A549 treated with Hydrocortisone at 1 μM for 4 hours (cell line): ENCODE results near the gene CDH13. TPM values are rescaled to one million over a fixed set of nuclear protein-coding genes. Genes with fewer than 3 reads are reported as not detected.

Experiments used
- total RNA-seq: library from RNA; stranded (reverse); fragments of 200-300 nt; extraction: Qiagen RNA extraction; gene quantifications from 5 replicates; pipeline ENCODE4 v1.2.3, GENCODE V29; 2022

CDH13 gene
- total RNA-seq = 0.06 TPM in 1 of 5 replicates, not detected in the others

GRCh38 chr16:82626791-82627261, at the start of gene CDH13:
TSS of gene CDH13 (plus strand) at chr16:82626969.

DNA sequence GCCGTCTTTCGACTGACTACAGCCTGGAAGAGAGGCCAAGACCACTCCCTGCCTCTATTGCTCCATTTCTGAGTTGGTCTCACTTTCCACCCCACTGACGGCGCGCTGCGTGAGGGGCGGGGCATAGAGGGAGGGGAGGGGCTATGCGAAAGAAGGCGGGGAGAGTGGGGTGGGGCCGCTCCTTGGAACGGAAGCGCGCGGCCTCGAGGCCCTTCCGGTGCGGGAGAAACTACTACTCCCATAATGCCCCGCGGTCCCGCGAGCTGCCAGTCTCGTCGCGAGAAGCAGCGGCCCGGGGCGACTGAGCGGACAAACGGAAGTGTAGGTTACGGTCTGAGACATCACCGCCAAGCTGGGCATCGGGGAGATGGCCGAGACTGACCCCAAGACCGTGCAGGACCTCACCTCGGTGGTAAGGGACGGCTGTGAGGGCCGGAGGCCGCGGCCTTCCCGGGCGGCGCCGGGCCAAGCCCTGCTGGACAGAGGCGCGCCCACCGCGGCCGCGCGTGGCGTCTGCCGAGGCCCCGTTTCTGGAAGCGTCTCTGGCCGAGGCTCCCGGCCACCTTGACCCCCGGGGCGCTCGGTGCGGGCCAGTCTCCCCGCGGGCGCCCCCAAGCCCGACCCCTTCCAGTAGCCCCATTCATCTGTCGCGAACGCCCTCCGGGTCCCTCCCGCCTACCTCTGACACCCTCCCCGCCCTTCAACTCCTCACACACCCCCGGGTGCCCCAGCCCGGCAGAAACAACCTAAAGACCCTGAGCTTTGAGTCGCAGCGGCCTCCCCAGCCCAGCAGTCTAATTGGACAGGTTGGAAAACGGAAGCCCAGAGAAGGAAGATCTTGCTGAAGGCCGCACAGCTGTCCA, 1181.2 kb downstream of the CDH13 start, which contains the start of gene HSBP1:
TSS of gene HSBP1 (plus strand) at position 269 of the 863 bp plus-strand sequence. CDS start at position 368, 99 bp downstream.

